HUES64 (cell line): ENCODE data around the gene LATS1.
"Not testable (repeated sequence)": the region's sequence is repeated elsewhere in the genome, so short reads cannot be mapped to it uniquely, and the experiment has no call there.

ENCODE experiments used
- H3K27ac ChIP-seq: 2 replicates; pipeline ENCODE4 v1.7.0; 2013; ENCODE audit warnings: low read depth, low read length, inconsistent platforms
- H3K27me3 ChIP-seq: 2 replicates; pipeline ENCODE4 v1.6.1; 2013; ENCODE audit warnings: mild to moderate bottlenecking, low read length; ENCODE audit not compliant: insufficient read depth
- H3K36me3 ChIP-seq: 2 replicates; pipeline ENCODE4 v1.6.1; 2013; ENCODE audit warnings: mild to moderate bottlenecking, low read length; ENCODE audit not compliant: insufficient read depth
- H3K4me1 ChIP-seq: 2 replicates; pipeline ENCODE4 v1.6.1; 2013; ENCODE audit warnings: mild to moderate bottlenecking, low read length, moderate library complexity; ENCODE audit not compliant: insufficient read depth
- H3K4me3 ChIP-seq: 2 replicates; pipeline ENCODE4 v1.5.1; 2013; ENCODE audit warnings: mild to moderate bottlenecking, low read length, moderate library complexity
- H3K9ac ChIP-seq: 2 replicates; pipeline ENCODE4 v1.6.1; 2013; ENCODE audit warnings: mild to moderate bottlenecking, low read depth, low read length
- H3K9me3 ChIP-seq: 2 replicates; pipeline ENCODE4 v1.6.1; 2013; ENCODE audit warnings: low read depth, low read length; ENCODE audit not compliant: insufficient read depth
- WGBS: fragments of 150-250, 120-280 bp; methylation state at CpG from one replicate; pipeline ENCODE4 v1.1.7; 2013; ENCODE audit warnings: missing lambda C conversion rate; 5-methylcytosine and 5-hydroxymethylcytosine counted together

LATS1 gene

DNA sequence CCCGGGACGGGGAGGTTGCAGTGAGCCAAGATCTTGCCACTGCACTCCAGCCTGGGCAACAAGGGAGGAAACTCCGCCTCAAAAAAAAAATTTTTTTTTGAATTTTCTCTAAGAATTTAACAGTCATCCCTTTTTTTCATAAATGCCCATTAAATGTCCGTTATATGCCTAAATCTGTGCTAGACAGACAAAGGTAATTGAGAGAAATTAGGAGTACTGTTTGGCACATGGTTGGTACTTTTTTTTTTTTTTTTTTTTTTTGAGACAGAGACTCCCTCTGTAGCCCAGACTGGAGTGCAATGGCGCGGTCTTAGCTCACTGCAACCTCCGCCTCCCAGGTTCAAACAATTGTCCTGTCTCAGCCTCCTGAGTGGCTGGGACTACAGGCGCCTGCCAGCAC is 33.3 kb upstream of the LATS1 start:
- H3K36me3 ChIP-seq = no peaks in the 10 kb centered on the region
- H3K9me3 ChIP-seq = no peaks in the 10 kb centered on the region
- no peaks in the 10 kb centered on the region for H3K27me3 ChIP-seq
- no peak overlapping the region for H3K9ac ChIP-seq
- peak overlapping the region; percentile 99 for H3K4me3 ChIP-seq
- no peaks in the 10 kb centered on the region; the same call in 1 of the 2 replicates for H3K4me1 ChIP-seq
- 91% methylated on average over 8 of the region's 8 CpGs for WGBS
- H3K27ac ChIP-seq = no peak overlapping the region

DNA sequence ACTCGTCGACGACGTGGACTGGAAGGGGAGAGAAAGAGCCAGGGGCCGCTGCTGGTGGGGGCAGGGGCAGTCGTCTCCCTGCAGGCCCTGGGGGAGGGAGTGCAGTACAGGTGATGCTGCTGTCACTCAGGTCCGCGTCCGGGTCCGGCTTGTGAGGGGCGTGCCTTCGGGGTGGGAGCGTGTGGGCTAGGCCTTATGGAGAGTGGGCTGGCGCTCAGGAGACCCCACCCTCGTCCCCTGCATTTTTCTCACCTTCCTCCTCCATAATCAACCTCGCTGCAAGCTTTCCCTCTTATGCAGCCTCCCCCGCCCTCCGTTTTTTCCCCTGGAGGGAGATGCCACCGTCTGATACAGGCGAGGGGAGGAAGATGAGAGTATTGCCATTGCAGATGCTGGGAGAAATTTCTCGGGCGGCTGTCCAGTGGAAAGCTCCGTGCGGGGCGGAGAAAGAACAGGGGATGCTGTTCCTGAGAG is 32.3 kb upstream of the LATS1 start:
- Histone ChIP-seq H3K9ac (peak overlapping the region; percentile 92), H3K36me3 (no peaks in the 10 kb centered on the region), H3K9me3 (no peaks in the 10 kb centered on the region), H3K4me3 (peak overlapping the region; percentile 99), H3K27me3 (no peaks in the 10 kb centered on the region), H3K27ac (peak overlapping the region; percentile 84; the same call in 1 of the 2 replicates), H3K4me1 (no peaks in the 10 kb centered on the region; the same call in 1 of the 2 replicates)
- WGBS = under 1% methylated on average over 25 of the region's 25 CpGs

DNA sequence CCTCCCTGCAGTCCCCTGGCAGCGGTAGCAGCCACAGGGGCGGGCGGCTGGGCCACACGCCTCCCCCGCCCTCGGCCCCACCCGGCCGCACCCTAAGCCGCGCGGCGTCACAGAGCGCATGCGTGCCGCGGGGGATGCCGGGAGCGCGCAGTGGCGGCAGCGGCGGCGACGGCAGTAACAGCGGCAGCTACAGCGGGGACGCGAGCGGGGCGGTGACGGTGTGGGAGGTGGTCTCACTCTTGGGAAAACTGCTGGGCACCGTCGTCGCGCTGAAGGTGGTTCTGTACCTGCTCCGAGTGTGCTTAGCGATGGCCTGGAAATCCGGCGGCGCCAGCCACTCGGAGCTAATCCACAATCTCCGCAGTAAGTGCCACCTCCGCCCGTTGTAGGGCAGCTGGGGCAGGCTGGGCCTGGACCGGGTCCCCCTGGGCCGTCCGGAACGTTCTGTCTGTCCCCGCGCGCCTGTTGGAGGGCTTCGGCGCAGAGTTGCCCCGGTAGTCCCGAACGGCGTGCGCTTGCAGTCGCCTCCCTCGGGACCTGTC is 31.8 kb upstream of the LATS1 start, which contains the start of gene PCMT1:
Gene PCMT1, plus strand, starts transcription at position 148 of the 542 bp plus-strand sequence. Its CDS starts 161 bp downstream, at position 309.
- no peaks in the 10 kb centered on the region for H3K27me3 ChIP-seq
- H3K36me3 ChIP-seq = no peaks in the 10 kb centered on the region
- H3K4me3 ChIP-seq = peak within 1 kb of the TSS; percentile 99
- peak within 1 kb of the TSS; percentile 84; the same call in 1 of the 2 replicates for H3K27ac ChIP-seq
- WGBS = under 1% methylated on average over 60 of the region's 60 CpGs
- peak within 1 kb of the TSS; percentile 92 for H3K9ac ChIP-seq
- H3K9me3 ChIP-seq = no peaks in the 10 kb centered on the region
- H3K4me1 ChIP-seq = no peaks in the 10 kb centered on the region; the same call in 1 of the 2 replicates

DNA sequence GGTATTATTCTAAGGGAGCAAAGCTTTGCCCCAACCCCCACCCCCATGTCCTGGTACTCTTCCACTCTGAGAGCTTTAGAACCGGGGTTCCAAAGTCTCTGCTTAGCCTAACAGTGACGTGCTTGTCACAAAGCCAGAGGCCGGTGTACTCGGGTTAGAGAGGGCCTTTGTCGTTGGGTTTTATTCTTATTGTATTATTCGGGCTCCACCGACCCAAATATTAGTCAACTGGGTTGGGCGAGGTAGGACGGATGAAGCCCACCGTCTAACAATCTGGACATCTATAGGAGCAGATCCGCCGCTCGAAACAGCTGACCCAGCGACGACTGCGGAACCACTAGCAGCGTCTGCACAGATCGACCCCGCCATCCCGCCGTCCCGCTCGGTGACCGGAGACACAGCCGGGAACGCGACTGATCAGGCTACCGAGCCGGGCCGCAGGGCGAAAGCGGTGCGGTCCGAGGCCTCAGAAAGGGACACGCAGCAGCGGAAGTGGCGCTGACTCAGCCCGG is 31.2 kb upstream of the LATS1 start:
- not testable (repeated sequence) for H3K9me3 ChIP-seq, H3K4me1 ChIP-seq, H3K27me3 ChIP-seq, H3K36me3 ChIP-seq
- H3K27ac ChIP-seq = peak overlapping the region; percentile 78; the same call in 1 of the 2 replicates
- 1% methylated on average over 25 of the region's 38 CpGs for WGBS
- H3K4me3 ChIP-seq = peak overlapping the region; percentile 99
- peak overlapping the region; percentile 74 for H3K9ac ChIP-seq

DNA sequence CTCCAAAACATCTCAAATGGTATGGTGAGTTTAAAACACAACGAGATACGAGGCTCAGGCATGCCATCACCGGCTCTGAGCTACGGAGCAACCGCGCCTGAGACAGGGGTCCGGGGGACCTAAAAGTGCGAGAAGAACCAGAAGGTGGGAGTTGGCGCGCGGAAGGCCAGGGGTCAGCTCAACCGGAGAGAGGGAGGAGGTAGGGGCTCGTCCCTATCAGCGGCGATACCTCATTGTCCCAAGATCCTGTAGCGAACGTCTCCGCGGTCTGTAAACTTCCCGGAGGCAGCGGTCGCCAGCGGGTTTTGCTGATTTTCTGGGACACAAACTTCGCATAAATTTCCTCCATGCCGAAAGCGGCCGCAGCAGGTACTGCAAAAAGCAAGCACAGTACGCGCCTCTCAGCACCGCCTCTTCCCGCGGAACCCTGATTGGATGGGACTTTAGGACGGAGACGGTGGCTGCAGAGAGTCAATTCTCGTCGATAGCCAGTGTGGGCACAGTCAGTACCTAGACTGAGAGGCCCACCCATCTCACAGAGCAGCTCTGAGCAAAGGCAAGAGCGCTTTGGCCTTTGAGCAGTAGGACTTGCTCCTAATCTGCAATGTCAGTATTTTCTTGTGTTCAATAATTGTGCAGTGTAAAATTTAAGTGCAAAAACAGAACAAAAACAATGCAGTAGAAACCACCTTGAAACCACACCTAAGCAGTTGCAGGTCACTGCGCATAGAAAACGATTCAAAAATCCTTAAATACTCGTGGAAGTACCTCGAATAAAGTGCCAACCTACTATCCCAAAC is 28.4 kb upstream of the LATS1 start, which contains the start of gene NUP43:
Gene NUP43, minus strand, starts transcription at position 383 of the 800 bp plus-strand sequence. Its CDS starts 34 bp downstream, at position 349.
- H3K27ac ChIP-seq = peak within 1 kb of the TSS; percentile 80
- 6% methylated on average over 41 of the region's 41 CpGs for WGBS

DNA sequence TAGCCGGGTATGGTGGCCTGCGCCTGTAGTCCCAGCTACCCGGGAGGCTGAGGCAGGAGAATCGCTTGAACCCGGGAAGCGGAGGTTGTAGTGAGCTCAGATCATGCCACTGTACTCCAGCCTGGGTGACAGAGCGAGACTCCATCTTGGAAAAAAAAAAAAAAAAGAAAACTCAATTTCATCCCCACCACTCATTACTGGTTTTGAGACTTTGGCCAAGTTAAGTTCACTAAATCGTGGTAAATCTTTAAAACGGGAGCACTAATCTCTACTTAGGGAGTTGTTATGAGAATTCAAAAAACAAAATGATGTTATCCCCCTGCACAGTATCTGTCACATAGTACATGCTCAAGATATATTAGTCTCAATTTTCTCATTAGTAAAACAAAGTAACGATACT is 27.4 kb upstream of the LATS1 start:
- H3K9me3 ChIP-seq, H3K4me1 ChIP-seq, H3K27me3 ChIP-seq, H3K27ac ChIP-seq: not testable (repeated sequence)
- H3K36me3 ChIP-seq = peaks cover 35% of the 10 kb centered on the region
- H3K9ac ChIP-seq = peak overlapping the region; percentile 93; the same call in 1 of the 2 replicates
- 90% methylated on average over 10 of the region's 10 CpGs for WGBS
- H3K4me3 ChIP-seq = peak overlapping the region; percentile 97

More for the DNA sequence above, 28.4 kb upstream of the LATS1 start, which contains the start of gene NUP43:
- Histone ChIP-seq H3K9me3 (no peaks in the 10 kb centered on the region), H3K9ac (peak within 1 kb of the TSS; percentile 93), H3K4me3 (peak within 1 kb of the TSS; percentile 97), H3K4me1 (no peaks in the 10 kb centered on the region; the same call in 1 of the 2 replicates), H3K27me3 (no peaks in the 10 kb centered on the region), H3K36me3 (peaks cover 24% of the 10 kb centered on the region)

DNA sequence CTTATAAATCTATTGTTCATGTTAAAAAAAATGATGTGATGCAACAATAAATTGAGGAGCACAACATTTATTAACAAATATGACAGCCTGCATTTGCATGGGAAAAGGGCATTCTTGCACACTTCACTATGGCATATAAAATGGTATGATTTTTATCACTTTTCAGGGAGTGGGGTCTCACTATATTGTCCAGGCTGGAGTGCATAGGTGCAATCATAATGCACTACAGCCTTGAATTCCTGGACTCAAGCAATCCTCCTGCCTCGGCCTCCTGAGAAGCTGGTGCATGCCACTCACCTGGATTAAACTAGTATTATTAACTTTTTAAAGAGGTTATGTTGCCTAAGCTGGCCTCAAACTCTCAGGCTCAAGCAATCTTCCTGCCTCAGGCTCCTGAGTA is 17.0 kb upstream of the LATS1 start:
- H3K9me3 ChIP-seq = no peaks in the 10 kb centered on the region
- no peaks in the 10 kb centered on the region for H3K27me3 ChIP-seq
- no peak overlapping the region for H3K4me3 ChIP-seq
- no peak overlapping the region for H3K9ac ChIP-seq
- no peak overlapping the region for H3K27ac ChIP-seq
- peaks cover 92% of the 10 kb centered on the region for H3K36me3 ChIP-seq
- 100% methylated on average over 1 of the region's 1 CpG for WGBS
- H3K4me1 ChIP-seq = no peaks in the 10 kb centered on the region

DNA sequence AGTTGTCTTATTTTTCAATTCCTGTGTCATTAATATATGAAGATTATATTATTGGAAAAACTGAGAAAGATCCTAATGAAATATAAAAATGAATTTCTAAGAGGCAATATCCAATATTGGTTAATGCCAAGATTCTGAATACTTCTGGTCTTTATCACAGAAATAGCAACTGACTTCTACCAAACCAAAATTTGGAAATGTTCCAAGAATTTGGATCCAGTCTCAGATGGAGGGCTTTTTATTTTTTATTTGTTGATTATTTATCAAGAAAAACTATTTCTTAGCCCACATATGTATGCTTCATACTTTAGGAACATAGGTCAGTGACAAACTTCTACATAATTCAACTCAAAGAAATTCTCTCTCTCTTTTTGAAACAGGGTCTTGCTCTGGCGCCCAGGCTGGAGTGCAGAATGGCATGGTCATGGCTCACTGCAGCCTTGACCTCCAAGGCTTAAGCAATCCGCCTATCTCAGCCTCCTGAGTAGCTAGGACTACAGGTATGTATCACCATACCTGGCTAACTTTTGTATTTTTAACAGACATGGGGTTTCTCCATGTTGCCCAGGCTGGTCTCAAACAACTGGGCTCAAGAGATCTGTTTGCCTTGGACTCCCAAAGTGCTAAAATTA is 15.3 kb upstream of the LATS1 start:
- Histone ChIP-seq H3K27ac (no peak overlapping the region), H3K9me3 (no peaks in the 10 kb centered on the region), H3K9ac (no peak overlapping the region), H3K4me3 (no peak overlapping the region), H3K27me3 (no peaks in the 10 kb centered on the region), H3K36me3 (peaks cover 92% of the 10 kb centered on the region), H3K4me1 (no peaks in the 10 kb centered on the region)
- 94% methylated on average over 2 of the region's 2 CpGs for WGBS

DNA sequence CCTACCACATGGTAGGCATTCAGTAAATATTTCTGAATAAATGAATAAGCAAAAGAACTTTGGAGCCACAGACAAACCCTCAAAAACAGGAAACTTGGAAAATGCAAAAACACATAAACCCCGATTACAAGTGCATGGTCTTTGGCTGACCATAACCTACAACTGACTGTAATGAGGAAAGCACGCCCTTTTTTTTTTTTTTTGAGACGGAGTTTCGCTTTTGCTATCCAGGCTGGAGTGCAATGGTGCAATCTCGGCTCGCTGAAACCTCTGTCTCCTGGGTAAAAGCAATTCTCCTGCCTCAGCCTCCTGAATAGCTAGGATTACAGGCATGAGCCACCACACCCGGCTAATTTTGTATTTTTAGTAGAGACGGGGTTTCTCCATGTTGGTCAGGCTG is 11.9 kb upstream of the LATS1 start:
- Histone ChIP-seq H3K4me3 (no peak overlapping the region), H3K27ac (no peak overlapping the region), H3K9me3 (no peaks in the 10 kb centered on the region), H3K27me3 (no peaks in the 10 kb centered on the region), H3K36me3 (peaks cover 87% of the 10 kb centered on the region), H3K4me1 (no peaks in the 10 kb centered on the region), H3K9ac (no peak overlapping the region)
- WGBS = 95% methylated on average over 8 of the region's 8 CpGs

DNA sequence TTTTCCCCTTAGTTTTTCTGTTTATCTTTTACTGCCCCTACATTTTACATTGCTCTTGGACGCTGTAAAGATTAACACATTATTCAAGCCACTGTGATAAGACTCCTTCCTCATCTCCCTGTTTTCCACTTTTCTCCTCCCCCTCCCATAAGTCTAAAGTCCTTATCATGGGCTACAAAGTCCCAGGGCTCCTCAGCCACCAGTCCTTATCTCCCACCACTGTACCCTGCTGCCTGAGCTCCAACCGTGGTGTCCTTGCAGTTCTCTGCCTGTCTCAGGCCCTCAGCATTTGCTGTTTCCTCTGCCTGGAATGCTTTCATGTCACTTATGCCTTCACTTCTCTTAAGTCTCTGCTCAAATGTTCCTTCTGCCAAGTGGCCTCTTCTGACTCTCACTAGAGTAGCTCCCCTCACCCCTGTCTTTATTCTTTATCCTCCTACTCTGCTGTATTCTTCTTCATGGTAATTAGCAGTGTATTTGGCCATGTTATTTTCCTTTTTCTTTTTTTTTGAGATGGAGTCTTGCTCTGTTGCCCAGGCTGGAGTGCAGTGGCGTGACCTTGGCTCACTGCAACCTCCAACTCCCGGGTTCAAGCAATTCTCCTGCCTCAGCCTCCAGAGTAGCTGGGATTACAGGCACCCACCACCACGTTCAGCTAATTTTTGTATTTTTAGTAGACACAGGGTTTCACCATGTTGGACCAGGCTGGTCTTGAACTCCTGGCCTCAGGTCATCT is 10.8 kb upstream of the LATS1 start:
- Histone ChIP-seq H3K36me3 (peaks cover 80% of the 10 kb centered on the region), H3K27ac (no peak overlapping the region), H3K9ac (no peak overlapping the region), H3K4me1 (no peaks in the 10 kb centered on the region), H3K4me3 (no peak overlapping the region), H3K9me3 (no peaks in the 10 kb centered on the region), H3K27me3 (no peaks in the 10 kb centered on the region)
- WGBS = 93% methylated on average over 5 of the region's 5 CpGs
